Stimulated activated CD8-positive, alpha-beta memory T cell treated with anti-CD3 and anti-CD28 coated beads, Interleukin-4, amount 100 ng/mL, for 4 hours (primary cell): ENCODE results near the gene C14orf119.

Source experiments
- DNase-seq, 2 donors: peaks; one replicate each; pipeline ENCODE4 v3.0.0-alpha.2; 2020; ENCODE audit warnings: low read depth in 2 of 2, low spot score in 1 of 2

Gene C14orf119

GRCh38 chr14:23125011-23125410, 29.7 kb downstream of the C14orf119 start:
- no peak for DNase-seq

- no peak for DNase-seq
Observed at GRCh38 chr14:23125933-23126524, 30.7 kb downstream of the C14orf119 start.

- no peak for DNase-seq
Observed at GRCh38 chr14:23126548-23127278, 31.4 kb downstream of the C14orf119 start.

- no peak for DNase-seq
Observed at GRCh38 chr14:23127861-23128260, 32.6 kb downstream of the C14orf119 start.

- DNase-seq: no peak
Observed at GRCh38 chr14:23128969-23129758, 33.9 kb downstream of the C14orf119 start.

DNA sequence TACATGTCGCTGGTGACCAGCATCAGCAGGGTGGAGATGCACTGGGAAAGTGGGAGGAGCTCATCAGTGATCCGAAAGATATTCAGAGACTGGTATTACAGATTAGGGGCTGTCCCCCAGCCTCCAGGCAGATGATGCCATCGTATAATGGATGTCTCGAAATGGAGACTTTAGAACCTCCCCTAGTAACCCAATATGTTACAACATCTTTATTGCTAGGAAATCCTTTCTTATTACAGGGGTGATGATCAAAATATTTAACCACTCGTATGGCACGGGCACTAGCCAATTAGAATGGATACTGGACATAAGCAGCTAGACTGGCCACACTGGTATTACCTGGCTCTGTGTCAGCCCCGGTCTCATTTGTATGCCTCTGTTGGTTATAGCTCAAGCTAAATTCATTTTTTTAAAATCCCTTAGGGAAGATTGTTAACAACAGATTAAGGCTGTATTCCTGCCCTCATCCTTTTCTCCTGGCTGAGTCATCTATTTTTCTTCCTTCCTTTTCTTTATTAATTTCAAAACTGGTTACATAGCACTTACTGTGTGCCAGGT, 34.5 kb downstream of the C14orf119 start:
- no peak for DNase-seq

GRCh38 chr14:23130871-23131270, 35.6 kb downstream of the C14orf119 start:
- DNase-seq: no peak

GRCh38 chr14:23131482-23131881, 36.2 kb downstream of the C14orf119 start:
- no peak for DNase-seq

DNA sequence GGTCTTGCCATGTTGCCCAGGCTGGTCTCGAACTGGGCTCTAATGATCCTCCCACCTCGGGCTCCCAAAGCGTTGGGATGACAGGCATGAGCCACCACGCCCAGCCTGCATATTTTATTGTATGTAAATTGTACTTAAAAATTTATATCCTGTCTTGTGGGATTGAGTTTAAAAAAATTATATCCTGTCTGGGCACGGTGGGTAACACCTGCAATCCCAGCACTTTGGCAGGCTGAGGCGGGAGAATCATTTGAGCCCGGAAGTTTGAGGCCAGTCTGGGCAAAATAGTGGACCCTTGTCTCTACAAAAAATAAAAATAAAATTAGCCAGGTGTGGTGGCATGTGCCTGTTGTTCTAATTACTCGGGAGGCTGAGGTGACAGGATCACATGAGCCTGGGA, 37.7 kb downstream of the C14orf119 start:
- DNase-seq: no peak

DNA sequence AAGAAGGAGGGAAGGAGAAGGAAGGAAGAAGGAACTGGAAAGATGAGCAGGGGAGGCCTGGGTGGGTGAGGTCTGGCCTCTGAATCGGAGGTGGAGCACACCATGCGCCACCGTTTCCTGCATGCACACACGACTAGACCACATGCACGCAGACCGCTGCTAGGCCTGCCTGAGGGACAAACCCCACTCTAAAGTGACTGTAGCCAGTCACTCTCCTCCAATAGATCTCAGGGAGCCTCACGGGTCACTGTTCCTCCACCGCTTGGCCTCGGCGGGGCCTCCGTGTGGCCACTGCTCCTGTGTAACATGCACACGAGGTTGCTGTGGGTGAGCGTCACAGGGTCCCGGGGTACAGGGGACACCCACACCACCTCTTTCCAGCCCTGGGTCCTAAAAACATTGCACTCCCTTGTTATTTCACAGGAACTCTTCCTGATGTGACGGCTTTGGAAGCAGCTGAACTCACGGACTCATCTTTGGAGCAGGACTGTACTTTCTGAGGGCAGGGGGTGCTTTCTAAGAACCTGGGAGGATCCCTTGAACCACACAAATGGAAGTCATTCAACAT, 41.3 kb downstream of the C14orf119 start:
- DNase-seq: no peak

DNA sequence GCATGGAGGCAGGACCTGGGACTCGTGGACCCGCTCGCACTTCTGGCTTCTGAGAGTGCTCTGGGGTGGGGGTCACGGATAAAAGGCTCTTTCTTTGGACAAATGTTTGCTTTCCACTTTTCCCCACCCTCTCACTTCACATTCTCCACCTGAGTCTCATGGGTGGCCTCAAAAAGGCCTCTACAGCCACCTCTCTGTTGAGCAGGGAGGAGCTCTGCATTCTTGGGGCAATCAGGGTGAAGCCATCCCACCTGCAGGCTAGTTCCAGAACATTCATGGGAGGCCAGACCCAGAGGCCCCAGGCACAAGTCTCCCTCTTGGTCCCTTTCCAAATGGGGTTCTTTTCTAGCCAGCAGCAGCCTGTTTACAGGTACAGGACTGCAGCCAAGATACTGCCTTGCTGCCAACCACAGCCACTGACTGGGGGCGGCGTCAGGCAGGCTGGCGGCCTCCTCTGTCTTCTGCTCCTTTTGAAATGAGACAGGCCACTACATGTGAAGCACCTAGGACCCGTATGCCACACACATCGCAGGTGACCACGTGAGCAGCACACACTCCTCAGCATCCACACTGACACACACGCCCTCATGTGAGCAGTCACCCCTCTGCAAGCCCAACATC, 42.0 kb downstream of the C14orf119 start:
- no peak for DNase-seq

DNA sequence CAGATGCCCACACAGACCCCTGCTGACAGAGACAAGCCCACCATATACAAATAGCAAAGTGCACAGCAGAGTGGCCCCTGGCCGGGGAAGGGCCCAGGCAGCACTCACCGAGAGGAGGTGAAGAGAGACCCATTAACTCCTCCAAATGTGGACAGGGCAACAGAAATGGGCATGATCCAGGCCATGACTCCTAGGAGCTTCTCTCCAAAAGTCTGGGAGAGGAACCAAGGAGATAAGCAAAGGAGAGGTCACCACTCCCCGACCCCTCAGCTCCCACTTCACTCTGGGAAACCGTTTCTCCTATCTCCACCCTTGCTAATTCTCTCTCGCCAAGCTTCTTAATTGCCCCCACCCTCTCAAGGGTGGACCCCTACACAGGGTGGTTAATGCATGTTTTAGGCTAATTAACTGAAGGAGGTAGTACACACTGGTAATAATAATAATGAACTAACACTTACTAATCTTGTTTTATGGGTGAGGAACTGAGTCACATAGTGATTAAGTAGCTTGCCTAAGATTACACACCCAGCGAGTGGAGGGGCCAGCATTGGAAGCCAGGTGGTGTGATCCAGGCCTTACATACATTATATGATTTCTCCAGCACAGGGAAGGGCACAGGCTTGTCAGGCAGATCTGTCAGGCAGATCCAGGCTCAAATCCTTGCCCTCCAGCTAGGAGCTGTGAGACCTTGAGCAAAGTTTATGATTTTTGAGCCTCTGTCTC, 42.7 kb downstream of the C14orf119 start:
- no peak for DNase-seq

DNA sequence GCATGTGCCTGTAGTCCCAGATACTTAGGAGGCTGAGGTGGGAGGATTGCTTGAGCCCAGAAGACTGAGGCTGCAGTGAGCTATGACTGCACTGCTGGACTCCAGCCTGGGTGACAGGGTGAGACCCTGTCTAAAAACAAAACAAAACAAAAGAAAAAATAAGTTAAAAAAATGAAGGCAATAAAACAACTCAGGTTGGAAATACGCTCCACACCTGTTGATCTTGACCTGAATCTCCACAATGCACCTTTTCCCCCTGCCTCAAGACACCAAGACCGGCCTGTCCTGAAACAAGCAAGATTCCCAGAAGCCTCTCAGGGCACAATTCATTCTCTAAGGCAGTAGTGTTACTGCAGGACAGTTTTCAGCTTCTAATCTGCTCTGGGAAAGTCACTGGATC, 44.6 kb downstream of the C14orf119 start:
- DNase-seq: no peak

DNA sequence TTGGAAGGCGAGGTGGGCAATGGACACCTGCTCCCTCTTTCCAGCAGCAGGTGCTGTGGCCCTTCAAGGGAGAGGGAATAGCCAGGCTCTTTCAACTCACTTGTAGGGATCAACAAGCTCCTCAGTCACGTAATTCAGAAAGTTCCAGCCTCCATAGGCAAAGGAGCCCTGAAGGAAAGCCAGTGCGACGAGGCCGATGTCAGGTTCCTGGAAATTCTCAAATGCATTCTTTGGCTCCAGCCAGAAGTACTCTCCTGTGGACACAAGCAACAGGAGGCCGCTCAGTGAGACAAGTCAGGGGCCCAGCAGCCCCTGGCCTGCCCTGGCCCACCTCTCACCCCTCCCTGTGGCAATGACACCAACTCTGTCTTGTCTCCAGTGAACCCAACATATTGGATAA, 45.1 kb downstream of the C14orf119 start:
- no peak for DNase-seq

GRCh38 chr14:23141706-23142444, 46.6 kb downstream of the C14orf119 start:
- DNase-seq: no peak

GRCh38 chr14:23142826-23143225, 47.5 kb downstream of the C14orf119 start:
- no peak for DNase-seq

DNA sequence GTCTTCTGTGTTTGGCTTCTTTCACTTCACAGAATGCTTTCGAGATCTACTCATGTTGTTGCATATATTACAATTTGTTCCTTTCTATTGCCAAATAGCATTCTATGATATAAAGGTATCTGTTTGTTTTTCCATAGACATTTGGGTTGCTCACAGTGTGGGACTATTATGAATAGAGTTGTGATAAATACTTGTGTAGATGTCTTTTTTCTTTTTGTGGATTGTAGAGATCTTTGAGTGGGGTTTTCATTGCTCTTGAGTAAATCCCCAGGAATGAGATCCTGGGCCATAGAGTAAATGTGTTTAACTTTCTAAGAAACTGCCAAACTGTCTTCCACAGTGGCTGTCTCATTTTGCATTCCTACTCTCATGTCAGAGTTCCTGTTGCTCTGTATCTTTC, 48.6 kb downstream of the C14orf119 start:
- DNase-seq: no peak

DNA sequence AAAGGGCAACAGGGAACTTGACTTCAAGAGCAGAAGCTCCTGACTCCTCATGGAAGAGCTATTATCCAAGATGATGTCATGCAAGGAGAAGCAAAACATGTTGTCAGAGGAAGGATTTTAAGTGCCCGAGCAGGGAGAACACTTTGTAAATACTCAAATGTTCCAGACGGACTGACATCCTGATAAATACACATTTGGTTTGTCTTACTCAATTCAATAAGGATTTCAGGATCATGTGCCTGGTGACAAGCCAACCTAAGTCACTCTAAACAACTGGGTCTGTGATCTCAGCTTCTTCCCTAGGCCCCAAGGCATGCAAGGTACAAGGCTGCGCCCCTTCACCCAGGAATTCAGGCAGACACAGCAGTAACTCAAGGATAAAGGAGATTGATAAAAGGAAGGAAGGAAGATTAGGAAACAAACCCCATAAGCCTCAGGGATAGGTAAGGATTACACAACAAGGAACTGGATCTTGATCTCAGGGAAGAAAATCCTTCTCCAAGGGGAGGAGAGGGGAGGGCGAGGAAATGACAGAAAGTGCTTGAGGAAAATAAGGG, 50.6 kb downstream of the C14orf119 start:
- no peak for DNase-seq

GRCh38 chr14:23146351-23146910, 51.1 kb downstream of the C14orf119 start:
- DNase-seq: no peak
